HG02938 (cell line): ENCODE measurements around the gene SNRPD3.
A peak's percentile ranks its signal among the peaks of the same experiment; 100 is the strongest.

Experiments used
- ATAC-seq: cut with Tn5 transposase; IDR thresholded peaks from one replicate; pipeline ENCODE4 v1.9.1; 2021; ENCODE audit warnings: mild to moderate bottlenecking, moderate library complexity; ENCODE audit not compliant: unreplicated experiment

Gene SNRPD3

GRCh38 chr22:24555165-24556039 is at the start of gene SNRPD3:
SNRPD3 (plus strand) TSS chr22:24555999; CDS start chr22:24557675, 1,676 bp downstream.
- peak; percentile 72 for ATAC-seq

GRCh38 chr22:24506802-24507438 is 48.9 kb upstream of the SNRPD3 start:
- ATAC-seq = no peak

GRCh38 chr22:24507716-24508115 is 48.1 kb upstream of the SNRPD3 start:
- ATAC-seq = no peak

- ATAC-seq = no peak
Observed at GRCh38 chr22:24510637-24511625, 44.9 kb upstream of the SNRPD3 start.

- no peak for ATAC-seq
Observed at GRCh38 chr22:24512043-24512442, 43.8 kb upstream of the SNRPD3 start.

GRCh38 chr22:24513378-24514240 is 42.2 kb upstream of the SNRPD3 start:
- ATAC-seq = no peak

GRCh38 chr22:24514241-24515026 is 41.4 kb upstream of the SNRPD3 start:
- ATAC-seq = no peak

- ATAC-seq = no peak
Observed at GRCh38 chr22:24515027-24515338, 40.8 kb upstream of the SNRPD3 start.

GRCh38 chr22:24516301-24516737 is 39.5 kb upstream of the SNRPD3 start:
- no peak for ATAC-seq

GRCh38 chr22:24517446-24517845 is 38.4 kb upstream of the SNRPD3 start:
- ATAC-seq = no peak

- no peak for ATAC-seq
Observed at GRCh38 chr22:24518228-24518627, 37.6 kb upstream of the SNRPD3 start.

GRCh38 chr22:24518771-24519485 is 36.9 kb upstream of the SNRPD3 start:
- no peak for ATAC-seq

- ATAC-seq = no peak
Observed at GRCh38 chr22:24519496-24519895, 36.3 kb upstream of the SNRPD3 start.

GRCh38 chr22:24521791-24522245 is 34.0 kb upstream of the SNRPD3 start:
- ATAC-seq = no peak

GRCh38 chr22:24523873-24524272 is 31.9 kb upstream of the SNRPD3 start:
- ATAC-seq = no peak

- peak; percentile 72 for ATAC-seq
Observed at GRCh38 chr22:24525416-24526037, 30.3 kb upstream of the SNRPD3 start.

GRCh38 chr22:24526191-24526590 is 29.6 kb upstream of the SNRPD3 start:
- ATAC-seq = no peak

GRCh38 chr22:24529898-24530297 is 25.9 kb upstream of the SNRPD3 start:
- ATAC-seq = no peak
